ENCODE results near the gene CD47.

The CD47 gene

DNA sequence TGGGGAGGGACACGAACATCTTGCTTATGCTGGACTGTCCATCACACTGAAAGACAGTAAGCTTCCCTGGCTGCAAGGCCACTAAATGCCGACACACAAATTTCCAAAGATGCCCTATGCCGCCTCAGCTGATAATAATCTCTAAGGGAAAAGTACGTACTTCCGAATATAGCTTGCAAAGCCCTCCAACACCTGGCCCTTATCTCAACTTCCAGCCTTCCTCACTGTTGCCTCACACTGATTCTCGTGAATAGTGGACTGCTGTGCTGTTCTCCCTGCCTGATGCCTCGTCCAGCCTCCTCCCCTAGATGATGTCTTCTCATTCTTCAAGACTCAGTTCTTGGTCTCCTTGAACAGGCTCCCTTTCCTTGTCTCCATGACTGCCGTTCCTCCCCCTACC, 72.3 kb downstream of the CD47 start:
- no peak for TF ChIP-seq CTCF (IDR thresholded peaks at IDR 0.05; ENCODE audit: insufficient read depth, low read length, missing control alignments)
- no peak for DNase-seq (ENCODE audit: low read depth, low spot score)
- ChIA-PET POLR2A (no interaction called here), CTCF (no interaction called here)
- H3K4me3 ChIP-seq (ENCODE audit: low read depth, low read length) = no peak overlapping the region

DNA sequence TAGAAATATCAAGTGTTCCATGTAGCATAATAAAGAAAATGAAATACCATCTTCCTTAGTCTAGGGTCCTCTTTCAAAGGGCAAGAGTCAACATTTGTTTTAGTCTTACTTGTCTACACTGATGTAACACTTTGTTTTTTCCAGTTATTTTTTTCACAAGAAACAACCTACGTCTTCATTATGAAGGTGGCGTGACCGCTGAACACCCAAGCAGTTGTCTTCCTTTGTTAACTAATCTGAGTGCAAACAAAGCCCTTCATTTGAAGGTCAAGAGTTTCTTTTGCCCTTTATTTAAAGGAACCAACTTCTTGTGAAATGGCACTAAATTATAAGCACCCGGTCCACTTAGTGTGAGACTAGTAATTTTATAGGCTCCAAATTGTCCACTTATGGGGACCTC, 73.2 kb downstream of the CD47 start:
- no peak for DNase-seq (ENCODE audit: low read depth, low spot score)
- CTCF ChIA-PET = interaction anchor here (1.5 kb wide), 1 partner anchor 90 kb away, joined by 5 read pairs; no protein-coding TSS in a partner anchor
- H3K4me3 ChIP-seq (ENCODE audit: low read depth, low read length) = no peak overlapping the region
- POLR2A ChIA-PET = no interaction called here
- TF ChIP-seq CTCF (IDR thresholded peaks at IDR 0.05; ENCODE audit: insufficient read depth, low read length, missing control alignments) = no peak

DNA sequence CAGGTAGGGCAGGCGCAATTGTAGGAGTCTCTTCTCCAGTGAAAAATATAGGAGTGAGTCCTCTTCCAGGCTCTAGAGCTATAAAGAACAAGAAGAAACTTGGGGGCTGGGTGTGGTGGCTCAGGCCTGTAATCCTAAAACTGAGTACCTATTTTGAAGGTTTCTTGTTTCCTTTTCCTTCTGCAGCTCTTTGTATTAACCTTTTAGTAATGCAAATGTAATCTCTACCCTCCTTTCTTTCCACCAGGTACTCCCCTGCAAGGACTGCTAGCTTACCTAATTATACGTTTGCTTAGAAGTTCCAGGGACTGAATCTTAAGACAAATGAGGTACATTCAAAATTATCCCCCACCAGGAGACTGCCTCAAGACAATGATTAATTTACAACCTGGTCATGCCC, 75.9 kb downstream of the CD47 start:
- H3K4me3 ChIP-seq (ENCODE audit: low read depth, low read length) = no peak overlapping the region
- ChIA-PET POLR2A (no interaction called here), CTCF (no interaction called here)
- DNase-seq (ENCODE audit: low read depth, low spot score) = no peak
- no peak for TF ChIP-seq CTCF (IDR thresholded peaks at IDR 0.05; ENCODE audit: insufficient read depth, low read length, missing control alignments)

GRCh38 chr3:108013141-108014055, 77.4 kb downstream of the CD47 start:
- POLR2A ChIA-PET = no interaction called here
- CTCF ChIA-PET = no interaction called here
- DNase-seq (ENCODE audit: low read depth, low spot score) = no peak
- TF ChIP-seq CTCF (IDR thresholded peaks at IDR 0.05; ENCODE audit: insufficient read depth, low read length, missing control alignments) = no peak
- H3K4me3 ChIP-seq (ENCODE audit: low read depth, low read length) = no peak overlapping the region

- no peak for DNase-seq (ENCODE audit: low read depth, low spot score)
- no peak overlapping the region for H3K4me3 ChIP-seq (ENCODE audit: low read depth, low read length)
- no peak for TF ChIP-seq CTCF (IDR thresholded peaks at IDR 0.05; ENCODE audit: insufficient read depth, low read length, missing control alignments)
- CTCF ChIA-PET = no interaction called here
- POLR2A ChIA-PET = no interaction called here
These were observed 78.5 kb downstream of the CD47 start for GRCh38 chr3:108012304-108012703.

- H3K4me3 ChIP-seq (ENCODE audit: low read depth, low read length) = no peak overlapping the region
- no peak for TF ChIP-seq CTCF (IDR thresholded peaks at IDR 0.05; ENCODE audit: insufficient read depth, low read length, missing control alignments)
- no peak for DNase-seq (ENCODE audit: low read depth, low spot score)
- POLR2A ChIA-PET = no interaction called here
- CTCF ChIA-PET = no interaction called here
These were observed 79.2 kb downstream of the CD47 start for GRCh38 chr3:108011616-108012015.

Data from AG04449 (cell line).